HG03520 (cell line): ENCODE results near the gene HLA-C.
"Not testable (repeated sequence)": the region's sequence is repeated elsewhere in the genome, so short reads cannot be mapped to it uniquely, and the experiment has no call there.

Source experiments
- ATAC-seq: cut with Tn5 transposase; IDR thresholded peaks from one replicate; pipeline ENCODE4 v1.9.1; 2021; ENCODE audit warnings: mild to moderate bottlenecking, moderate library complexity; ENCODE audit not compliant: unreplicated experiment

HLA-C gene

DNA sequence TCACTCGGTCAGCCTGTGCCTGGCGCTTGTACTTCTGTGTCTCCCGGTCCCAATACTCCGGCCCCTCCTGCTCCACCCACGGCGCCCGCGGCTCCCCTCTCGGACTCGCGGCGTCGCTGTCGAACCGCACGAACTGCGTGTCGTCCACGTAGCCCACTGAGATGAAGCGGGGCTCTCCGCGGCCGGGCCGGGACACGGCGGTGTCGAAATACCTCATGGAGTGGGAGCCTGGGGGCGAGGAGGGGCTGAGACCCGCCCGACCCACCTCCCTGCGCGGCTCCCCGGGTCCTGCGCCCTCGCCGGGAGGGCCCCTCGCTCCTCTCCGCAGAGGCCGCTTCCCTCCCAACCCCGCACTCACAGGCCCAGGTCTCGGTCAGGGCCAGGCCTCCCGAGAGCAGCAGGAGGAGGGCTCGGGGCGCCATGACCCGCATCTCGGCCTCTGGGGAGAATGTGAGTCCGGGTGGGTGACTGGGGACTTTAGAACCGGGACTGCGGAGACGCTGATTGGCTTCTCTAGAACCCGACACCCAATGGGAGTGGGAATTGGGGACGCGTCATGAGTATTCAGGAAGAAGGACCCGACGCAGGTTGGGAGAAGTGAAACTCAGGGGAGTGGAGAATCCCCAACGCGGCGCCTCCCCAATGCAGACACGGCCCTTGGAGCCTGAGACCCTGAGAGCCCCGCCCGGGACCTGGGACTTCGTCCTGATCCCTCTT lies at the start of gene HLA-C:
Gene HLA-C (minus strand): TSS at position 452 of the 717 bp plus-strand sequence. CDS start 21 bp downstream, at position 431.
- peak; percentile 80 for ATAC-seq

DNA sequence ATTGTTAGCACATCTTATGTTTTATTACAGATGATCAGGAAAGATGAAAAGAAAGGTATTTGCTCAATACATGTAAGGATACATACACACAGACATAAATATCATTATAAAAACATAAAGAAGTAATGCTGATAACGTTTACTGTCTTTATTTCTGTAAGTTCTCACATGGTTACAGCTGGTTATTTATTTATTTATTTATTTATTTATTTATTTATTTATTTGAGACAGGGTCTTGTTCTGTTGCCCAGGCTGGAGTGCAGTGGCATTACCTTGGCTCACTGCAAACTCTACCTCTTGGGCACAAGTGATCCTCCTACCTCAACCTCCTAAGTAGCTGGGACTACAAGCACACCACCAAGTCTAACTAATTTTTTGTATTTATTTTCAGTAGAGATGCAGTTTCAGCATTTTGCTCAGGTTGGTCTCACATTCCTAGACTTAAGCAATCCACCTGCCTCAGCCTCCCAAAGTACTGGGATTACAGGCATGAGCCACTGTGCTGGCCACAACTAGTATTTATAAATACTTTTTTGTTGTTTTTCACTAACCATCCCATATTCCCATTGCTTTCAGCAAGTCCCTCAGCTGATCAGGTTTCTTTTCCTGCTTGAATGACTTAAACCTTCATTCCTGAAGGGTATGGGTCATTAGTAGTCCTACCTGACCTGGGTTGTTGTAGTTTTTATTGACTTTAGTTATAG lies 49.3 kb upstream of the HLA-C start:
- ATAC-seq: no peak

DNA sequence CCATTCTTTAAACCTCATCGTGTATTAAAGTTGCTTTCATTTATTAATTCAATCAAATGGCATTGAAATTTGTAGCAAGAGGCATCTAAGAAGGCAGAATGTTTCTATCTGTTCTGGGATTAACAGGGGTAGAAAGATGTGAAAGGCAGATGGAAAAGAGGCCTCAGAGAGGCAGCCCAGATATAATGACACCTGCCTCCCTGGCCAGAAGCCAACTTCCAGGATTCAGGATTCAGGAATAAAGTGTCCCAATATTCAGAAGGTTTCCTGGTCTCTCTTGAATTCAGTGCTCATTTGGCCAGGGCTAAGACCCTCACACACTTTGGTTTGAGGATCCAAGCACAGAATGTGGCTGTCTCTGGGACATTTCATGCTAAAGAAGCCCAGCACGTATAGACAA lies 45.1 kb upstream of the HLA-C start:
- no peak for ATAC-seq

DNA sequence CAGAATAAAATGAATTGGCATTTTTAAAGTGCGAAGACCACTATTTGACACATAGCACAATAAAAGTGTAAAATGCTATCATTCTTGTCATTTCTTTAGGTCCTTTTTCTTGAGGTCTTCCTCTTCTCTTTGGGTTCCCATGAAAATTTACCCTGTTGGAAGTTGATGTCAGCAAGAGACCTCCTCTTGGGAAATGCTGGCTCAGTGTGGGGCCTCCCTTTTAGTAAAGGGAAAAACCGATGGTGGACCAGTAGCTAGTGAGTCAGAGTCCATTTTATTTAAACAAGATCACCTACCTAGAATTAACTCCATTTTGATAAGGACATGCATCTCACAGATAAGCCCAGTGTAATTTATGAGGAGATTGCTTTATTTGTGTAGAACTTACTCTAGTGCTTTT lies 37.7 kb upstream of the HLA-C start:
- ATAC-seq: no peak

DNA sequence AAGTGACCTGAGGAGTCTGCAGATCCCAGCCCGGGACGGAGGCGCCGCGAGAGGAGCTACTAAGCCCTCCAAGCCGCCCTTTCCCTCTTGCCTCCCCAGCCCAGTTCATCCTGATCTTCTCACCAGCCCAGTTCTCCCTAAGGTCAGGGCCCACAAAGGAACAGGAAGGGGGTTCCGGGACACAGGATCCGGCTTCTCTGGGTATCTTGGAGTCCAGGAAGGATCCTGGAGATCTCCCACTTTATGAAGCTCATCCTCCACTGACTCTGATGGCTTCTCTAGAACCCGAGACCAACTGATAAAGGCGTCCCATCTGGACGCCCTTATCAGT lies 36.9 kb upstream of the HLA-C start:
- ATAC-seq: no peak

DNA sequence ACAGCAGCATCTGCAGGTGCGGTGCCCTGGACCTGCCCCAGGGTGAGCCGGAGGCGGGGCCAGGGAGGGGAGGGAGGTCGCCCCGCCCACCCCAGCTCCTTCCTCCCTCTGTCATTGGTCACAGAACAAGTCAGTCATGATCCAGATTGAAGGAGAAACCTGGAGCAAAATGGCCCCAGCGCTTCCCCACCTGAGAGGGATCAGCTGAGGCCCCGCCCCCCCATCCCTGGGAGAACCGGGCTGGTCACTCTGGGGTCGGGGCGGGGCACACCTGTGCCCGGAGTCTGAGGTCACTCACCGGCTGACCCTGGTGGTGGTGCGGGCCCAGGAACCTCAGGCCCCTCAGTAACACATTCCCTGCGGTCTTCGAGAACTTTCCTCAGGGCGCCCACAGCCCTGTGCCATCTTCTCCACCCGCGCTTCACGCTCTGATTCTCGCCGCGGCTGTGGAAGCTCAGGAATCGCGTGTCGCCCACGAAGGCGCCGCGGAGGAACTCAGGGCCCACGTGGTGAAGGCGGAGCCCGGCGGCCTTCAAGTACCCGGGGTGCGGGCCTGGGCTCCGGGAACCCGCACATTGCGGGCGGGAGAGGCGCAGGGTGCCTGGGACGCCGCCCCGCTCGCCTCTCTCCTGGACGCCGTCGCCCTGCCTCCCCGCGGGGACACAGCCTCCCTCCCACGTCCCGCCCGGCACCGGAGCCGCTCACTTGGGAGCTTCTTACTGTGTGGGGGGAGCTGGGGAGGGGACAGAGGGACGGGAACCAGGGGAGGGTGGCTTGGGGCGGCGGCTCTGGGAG lies 36.4 kb upstream of the HLA-C start:
- no peak for ATAC-seq

DNA sequence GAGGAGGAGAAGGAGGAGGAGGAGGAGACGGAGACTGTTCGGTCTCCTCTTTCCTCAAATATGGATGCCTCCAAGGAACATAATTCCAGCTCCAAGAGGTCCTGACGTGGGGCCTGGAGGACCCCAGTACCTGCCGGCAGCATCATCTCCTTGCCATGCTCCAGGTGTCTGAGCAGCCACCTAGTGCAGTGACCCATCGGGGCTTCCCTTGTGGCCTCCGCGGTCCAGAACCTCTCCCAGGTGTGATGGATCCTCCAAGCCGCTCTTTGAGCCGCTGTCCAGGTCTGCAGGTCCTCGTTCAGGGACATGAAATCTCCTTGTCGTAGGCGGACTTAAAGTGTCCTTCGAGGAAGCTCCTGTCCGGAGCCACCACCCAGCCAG lies 35.8 kb upstream of the HLA-C start:
- ATAC-seq: no peak

DNA sequence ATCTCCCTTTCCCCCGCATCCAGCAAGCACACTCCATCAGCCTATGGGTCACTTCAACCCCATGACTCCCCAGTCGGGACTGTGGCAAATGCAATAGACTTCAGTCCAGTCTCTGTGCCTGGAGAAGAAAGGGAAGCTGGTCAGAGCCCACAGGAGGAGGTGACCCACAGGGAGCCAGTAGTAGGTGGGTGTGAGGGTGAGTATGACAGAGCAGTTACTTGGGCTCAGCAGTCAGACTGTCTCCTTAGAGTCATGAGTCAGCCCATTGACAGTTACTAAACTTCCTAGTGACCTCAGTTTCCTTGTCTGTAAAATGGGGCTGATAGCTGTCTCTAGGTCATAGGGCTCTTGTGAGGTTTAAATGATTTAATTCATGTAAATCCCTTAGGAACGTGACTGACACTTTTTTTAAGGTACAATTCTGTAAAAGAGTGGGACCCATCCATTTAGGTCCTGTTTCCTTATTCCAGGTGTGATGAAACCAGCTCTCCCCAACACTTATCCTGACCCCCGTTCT lies 33.9 kb upstream of the HLA-C start:
- ATAC-seq: no peak

DNA sequence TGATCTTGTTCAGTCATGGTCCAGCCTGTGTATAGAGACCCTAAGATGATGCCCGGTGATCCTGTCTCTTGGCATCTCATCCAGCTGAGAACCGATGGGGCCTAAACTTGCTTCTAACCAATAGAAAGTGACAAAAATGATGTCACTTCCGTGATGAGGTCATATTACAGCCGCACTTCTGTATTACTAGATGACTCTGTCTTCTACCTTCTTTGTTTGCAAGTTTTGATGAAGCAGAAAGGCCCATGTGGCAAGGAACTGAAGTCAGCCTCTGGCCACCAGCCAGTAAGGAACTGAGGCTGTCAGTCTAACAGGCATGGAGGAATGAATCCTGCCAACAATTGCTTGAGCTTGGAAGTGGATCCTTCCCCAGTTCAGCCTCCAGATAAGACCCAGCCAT lies 32.8 kb upstream of the HLA-C start:
- ATAC-seq: no peak

DNA sequence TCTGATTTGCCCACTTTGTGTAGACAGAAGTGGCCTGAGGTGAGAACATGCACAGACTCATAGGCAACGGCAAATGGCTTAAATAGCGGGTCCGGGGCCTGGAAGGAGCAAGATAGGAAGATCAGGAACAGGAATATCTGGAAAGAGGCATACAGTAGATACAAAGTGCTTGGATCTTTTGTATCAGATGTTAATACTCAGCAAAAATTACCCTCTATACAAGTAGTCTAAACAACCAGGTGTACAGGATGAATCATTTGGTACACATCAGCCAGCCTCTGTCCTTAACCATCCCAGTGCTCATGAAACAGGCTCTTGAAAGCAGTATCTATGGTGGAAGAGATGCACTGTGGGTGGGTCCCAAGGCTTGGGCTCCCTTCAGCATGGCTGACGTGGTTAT lies 28.9 kb upstream of the HLA-C start:
- ATAC-seq: no peak

DNA sequence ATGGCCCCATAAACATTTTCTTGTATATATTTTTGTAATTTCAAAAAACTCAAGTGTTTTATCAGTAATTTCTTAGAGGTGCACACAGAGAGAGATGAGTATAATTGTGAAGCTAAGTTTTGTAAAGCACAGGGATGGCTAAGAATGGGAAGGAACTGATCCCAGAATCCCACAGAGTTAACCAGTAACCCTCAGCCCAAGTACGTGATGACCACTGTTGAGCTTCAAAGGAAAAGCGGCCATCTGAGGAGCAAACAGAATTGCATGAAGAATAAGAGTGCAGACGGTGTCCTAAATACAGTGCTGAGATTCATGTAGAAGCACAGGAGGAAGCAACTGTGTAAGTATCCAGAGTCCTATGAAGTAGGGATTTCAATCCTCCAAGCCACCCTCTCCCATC lies 28.1 kb upstream of the HLA-C start:
- ATAC-seq: no peak

DNA sequence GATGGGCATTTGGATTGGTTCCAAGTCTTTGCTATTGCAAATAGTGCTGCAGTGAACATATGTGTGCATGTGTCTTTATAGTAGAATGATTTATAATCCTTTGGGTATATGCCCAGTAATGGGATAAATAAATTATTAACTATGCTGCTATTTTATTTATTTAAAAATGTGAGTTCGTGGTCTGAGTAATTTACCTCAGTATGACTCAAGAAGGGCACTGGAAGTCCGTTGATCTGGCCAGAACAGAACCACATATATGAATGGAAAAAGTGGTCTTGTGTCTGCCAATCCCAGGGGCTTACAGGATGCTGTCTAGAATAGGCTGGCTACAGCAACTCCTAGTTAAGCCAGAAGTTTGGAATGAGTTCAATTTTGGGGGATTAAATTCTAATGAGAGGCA lies 27.6 kb upstream of the HLA-C start:
- ATAC-seq: no peak

DNA sequence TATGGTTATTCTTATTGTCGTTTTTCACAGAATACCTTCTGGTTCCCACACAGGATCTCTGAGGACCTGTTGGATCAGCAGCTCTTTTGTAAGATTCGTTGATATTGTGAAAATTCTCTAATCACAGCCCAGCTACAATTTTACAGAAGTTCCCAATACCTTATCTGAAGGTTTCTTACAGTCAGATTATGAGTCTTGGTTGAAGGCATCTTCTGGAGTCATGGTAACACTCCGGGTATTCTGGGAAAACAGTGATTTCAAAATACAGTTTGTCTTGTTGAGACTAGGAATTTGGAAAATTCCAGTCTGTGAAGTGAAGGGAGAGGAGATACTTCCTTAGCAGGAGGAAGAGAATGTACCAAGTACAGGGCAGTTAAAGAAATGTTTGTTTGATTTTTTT lies 22.2 kb upstream of the HLA-C start:
- ATAC-seq: no peak

DNA sequence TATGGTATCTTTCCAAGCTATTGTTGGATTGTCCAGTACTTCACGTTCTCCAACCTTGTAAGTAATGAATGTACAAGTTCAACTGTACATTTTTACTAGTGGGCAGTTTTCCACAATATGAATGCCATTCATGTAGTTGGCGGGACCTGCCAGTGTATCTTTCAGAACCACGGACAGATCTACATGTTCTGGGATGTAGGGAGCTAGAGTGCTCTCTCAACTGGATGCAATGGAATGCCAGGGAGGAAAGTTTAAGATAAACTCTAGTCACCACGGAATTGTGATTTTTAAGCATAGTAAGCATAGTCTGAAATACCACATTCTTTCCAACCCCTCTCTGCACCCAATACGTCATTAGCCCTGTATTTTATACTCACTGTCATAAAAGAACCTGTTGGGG lies 21.5 kb upstream of the HLA-C start:
- ATAC-seq: no peak

DNA sequence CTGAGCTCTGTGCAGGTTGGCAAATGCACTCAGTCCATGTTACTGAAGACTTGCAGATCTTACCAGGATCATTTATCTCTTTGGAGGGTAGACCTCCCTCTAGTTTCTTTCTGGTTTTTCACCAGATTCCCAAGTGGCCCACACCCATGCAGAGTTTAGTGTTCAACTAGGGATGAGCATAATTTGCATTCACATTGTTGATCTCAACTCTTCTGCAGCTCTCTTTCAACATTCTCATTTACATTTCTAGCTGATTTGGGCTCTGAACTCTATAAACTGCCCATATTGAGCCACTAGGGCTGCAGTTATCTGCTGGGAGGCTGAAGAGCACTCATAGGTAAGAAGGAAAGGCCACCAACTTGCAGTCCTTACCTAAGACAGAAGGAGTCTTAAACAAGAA lies 17.9 kb upstream of the HLA-C start:
- no peak for ATAC-seq

DNA sequence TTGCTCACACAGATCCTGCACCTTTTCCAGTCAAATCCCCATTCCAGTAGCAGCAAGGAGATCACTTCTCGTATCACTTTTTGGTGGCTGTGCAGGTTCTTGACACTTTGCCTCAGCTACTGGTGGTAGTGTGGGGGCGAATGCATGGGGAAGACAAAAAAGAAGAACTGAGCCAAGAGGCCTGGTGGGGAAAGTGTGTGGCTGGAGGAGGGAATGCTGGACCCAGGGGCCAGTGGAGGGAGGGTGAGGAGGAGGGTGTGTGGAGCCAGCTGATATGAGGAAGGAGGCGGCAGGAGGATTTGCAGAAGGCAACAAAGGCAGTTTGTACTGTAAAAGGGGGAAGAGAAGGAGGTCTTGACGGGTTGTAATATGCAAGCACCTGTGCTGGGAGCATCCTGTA lies 15.7 kb upstream of the HLA-C start:
- ATAC-seq: no peak

DNA sequence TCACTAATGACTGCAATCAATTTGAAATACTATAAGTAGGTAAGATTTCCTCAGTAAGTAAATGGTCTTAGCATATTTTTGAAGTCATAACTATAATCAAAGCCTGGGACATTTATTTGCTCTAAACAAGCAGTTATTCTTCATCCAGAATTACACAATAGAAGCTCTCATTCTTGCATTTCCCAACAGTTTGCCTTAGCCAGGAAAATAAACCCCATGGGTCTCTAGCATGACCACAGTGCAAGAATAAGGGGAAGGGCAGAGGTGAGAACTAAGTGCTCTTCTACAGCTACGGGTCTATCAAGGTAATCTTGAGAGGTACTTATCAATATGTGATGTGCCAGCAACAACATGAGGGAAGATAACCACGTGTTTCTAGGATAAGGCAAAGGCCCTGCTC lies 14.1 kb upstream of the HLA-C start:
- no peak for ATAC-seq

DNA sequence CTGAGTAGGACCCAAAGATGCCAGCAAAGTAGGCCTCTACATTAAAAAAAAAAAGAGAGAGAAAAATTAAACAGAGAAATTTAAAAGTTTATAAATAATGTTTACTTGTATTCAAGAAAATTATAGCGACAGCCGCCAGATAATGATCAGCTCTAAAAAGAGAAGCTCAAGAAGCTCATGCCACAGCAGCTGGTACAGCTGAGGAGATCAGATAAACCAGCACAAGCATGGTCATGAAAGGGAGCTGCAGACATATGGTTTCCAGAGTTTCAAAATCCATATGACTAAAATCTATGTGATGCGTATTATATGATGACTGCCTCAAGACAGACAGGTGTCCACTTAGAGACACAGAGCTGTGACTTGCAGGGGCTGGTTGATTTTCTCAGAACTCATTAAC lies 13.6 kb upstream of the HLA-C start:
- no peak for ATAC-seq

DNA sequence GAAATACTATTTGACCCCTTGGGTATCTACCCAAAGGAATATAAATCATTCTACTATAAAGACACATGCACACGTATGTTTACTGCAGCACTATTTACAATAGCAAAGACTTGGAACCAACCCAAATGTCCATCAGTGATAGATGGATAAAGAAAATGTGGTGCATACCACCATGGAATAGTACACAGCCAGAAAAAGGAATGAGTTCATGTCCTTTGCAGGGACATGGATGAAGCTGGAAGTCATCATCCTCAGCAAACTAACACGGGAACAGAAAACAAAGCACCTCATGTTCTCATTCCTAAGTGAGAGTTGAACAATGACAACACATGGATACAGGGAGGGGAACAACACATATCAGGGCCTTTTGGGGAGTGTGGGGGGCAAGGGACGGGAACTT lies 7.8 kb upstream of the HLA-C start:
- not testable (repeated sequence) for ATAC-seq

DNA sequence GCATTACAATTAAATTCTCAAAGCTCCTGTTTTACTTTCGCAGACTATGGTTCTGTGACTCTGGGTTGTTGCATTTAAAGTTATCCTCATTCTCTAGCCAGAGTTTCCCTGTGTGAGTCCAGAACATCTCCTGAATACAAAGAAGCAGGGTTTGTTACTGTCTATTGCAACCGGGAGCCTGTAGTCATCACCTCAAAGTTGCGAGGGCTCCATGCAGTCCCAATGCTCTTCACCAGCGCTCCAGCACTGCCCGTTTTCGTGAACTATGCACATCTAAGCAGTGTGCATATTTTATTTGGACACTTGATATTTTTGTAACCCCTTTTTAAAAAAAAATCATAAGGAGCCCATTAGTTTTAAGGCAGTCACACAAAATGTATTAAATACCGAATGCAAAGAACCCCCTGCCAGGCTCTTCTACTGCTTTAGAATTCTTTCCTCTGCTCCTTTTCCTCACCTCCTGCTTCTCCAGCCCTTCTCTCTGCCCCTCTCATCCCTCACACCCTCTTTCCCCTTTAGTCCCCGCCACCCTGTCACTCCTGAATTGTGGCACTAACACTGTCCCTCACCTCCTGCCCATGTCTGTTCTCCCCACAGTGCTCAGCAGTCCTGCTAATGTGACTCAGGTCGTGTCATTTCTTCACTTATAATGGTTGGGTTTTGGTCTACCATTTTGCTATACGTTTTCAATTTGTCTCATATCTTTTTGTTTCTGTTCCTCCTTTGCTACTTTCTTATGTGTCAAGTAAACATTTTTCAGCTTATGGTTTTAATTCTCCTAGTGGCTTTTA lies 1.1 kb upstream of the HLA-C start:
- no peak for ATAC-seq

DNA sequence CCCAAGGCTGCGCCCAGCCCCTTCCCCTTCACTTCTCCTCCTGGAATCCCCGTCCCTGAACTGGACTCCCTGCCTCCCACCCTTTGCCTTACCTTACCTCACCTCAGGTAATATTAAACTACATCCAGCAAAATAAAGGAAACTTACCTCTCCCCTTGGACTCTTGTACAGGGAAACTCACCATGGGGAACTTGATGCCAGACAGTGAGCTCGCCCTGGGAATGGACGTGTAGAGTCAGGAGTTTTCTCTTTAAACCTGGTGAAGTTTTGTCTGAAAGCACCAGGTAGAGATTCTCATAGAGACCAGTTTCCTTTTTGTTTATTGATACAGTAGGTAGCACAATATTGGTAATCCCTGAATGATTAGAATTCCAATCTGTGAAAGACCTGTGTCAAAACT lies 544 bp upstream of the HLA-C start:
- no peak for ATAC-seq
